Stimulated activated naive CD8-positive, alpha-beta T cell treated with anti-CD3 and anti-CD28 coated beads, Interleukin-15, Interleukin-2, amounts not matched to agents 100 U/mL and 50 U/mL, for 24 hours (primary cell): ENCODE data around the gene TBX20.
"Not testable (repeated sequence)": the region's sequence is repeated elsewhere in the genome, so short reads cannot be mapped to it uniquely, and the experiment has no call there.

Experiments used
- ATAC-seq: fragments of 150-1000 bp; cut with Tn5 transposase; one replicate; pipeline ENCODE4 v1.10.0; 2021
- DNase-seq: peaks from one replicate; pipeline ENCODE4 v3.0.0; 2021

The TBX20 gene

GRCh38 chr7:35161059-35161740 lies 92.7 kb downstream of the TBX20 start:
- not testable (repeated sequence) for DNase-seq, ATAC-seq
